HT1080 (cell line): Measurements from ENCODE around the gene CDK19. TPM values are rescaled to one million over a fixed set of nuclear protein-coding genes. Genes with fewer than 3 reads are reported as not detected.

ENCODE experiments used
- DNase-seq: peaks from one replicate; pipeline ENCODE4 v3.0.0-alpha.2; 2015; ENCODE audit warnings: low read depth
- total RNA-seq: library from RNA; depleted of rRNA; stranded (reverse); fragments of >200 nt; shearing (Covaris generic); gene quantifications from 2 replicates; pipeline ENCODE4 v1.2.3, GENCODE V29; 2014

CDK19 gene
- total RNA-seq, 1 experiment from 2014 or later: 3.4 TPM

DNA sequence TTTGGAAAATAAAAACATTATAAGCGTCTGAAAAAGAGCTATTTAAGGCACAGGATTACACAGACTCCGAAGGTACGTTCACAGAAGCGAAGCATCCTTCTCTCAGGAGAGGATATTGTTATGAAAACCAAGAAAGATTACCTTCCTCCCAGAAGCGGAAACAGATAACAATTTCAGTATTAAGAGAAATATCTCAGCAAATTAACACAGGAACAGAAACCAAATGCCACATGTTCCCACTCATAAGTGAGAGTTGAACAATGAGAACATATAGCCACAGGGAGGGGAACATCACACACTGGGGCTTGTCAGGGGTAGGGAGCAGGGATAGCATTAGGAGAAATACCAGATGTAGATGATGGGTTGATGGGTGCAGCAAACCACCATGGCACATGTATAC, 109.7 kb downstream of the CDK19 start:
- DNase-seq: no peak

DNA sequence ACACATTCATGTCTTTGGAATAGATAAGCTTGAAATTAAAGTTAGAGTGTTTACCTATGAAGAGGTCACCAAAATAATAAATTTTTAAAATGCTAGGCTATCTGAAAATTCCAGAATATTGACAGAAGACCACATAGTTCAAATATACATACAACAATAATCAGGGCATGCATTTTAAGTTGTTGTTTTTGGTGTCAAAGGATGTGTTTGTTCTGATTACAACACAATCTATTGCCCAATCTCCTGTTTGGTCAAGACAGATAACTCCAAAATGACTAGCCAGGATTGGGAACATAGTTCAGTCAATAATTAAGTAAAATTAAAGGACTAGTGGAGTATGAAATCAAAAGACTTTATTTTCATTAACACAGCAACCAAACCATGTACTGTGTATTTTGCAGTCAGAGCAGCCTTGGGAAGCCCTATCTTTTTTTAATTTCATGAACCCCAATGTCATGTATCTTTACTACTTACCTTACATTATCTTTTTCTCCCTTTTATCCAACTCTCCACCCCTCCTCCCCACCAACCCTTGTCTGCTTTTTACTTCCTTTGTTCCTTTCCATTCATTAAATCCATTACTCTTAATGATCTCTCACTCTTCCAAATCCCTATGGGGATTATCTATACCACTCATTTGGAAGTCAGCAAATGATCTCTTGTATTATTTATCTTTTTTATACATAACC, 111.2 kb downstream of the CDK19 start:
- no peak for DNase-seq

DNA sequence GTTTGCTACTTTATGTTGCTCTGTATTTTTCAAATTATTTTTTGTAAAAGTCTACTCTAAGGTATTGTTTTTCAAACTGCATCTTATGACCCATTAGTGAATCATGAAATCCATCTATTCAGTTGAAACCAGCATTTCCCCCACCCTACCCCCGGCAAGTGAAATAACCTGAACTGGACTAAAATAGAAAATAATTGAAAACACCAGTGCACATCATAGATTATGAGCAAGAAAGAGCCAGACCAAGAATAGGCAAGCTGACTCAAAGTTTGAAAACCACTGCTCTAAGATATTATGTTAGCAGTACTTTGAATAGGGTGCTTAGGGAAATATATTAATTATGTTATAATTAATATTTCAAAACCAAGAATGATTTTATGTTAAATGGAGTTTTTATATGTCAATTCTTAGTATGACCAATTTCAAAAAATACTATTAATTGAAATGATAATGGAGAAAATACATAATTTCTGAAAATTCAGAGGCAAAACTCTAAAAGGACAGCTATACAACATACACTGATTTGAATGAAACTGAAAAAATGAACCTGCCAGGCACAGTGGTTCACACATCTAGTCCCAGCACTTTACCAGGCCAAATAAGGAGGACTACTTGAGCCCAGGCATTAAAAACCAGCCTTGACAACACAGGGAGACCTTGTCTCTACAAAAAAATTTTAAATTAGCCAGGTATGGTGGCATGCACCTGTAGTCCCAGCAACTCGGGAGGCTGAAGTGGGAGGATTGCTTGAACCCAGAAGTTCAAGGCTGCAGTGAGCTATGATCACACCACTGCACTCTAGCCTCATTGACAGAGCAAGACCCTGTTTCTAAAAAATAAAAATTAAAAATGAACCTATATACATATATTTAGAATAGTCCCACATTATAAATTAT, 112.0 kb downstream of the CDK19 start:
- DNase-seq: no peak

DNA sequence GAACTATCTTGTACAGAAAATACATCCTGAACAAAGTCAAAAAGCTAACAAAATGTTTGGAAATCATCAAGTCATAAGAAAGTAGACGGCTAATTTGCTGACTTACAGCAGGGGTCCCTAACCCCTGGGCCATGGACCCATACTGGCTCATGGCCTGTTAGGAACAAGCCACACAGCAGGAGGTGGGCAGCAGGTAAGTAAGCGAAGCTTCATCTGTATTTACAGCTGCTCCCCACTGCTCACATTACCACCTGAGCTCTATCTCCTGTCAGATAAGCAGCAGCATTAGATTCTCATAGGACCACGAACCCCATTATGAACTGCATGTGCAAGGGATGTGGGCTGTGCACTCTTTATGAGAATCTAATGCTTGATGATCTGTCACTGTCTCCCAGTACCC, 115.5 kb downstream of the CDK19 start:
- DNase-seq: no peak

DNA sequence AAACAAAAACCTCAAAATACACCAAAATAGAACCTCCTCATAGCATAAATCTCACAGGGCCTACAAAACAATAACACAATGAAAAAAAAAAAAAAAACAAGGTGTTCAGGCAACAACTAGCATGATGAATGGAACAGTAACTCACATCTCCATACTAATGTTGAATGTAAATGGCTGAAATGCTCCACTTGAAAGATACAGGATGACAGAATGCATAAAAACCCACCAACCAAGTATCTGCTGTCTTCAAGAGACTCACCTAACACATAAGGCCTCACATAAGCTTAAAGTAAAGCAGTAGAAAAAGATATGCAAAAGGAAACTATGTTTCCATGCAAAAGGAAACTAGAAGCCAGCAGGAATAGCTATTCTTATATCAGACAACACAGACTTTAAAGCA, 121.3 kb downstream of the CDK19 start:
- no peak for DNase-seq

DNA sequence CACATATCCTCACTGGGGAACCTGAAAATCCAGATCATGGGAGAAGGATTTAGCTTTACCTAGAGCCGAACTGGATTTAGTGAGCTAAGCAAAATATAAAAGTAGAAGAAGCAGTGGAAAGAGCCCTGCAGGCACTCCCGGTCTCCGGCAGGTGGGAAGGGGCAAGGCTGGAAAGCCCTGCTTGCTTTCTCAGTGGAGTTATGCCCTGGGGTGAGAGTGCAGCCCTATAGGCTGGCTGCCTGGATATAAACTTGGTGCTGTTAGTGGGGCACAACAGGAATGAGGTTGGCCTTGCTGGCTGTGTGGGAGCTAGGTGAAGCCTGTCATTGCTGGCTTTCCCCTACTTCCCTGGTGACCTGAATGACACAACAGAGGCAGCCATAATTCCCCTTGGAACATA, 122.0 kb downstream of the CDK19 start:
- no peak for DNase-seq

DNA sequence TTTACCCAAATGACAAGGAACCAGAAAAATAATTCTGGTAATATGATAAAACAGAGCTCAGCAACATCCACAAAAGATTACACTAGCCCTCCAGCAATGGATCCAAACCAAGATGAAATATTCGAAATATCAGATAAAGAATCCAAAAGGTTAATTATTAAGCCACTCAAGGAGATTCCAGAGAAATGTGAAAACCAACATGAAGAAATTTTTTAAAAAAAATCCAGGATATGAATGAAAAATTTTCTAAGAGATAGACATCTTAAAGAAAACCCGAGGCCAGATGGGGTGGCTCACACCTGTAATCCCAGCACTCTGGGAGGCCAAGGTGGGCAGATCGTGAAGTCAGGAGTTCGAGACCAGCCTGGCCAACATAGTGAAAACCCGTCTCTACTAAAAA, 124.4 kb downstream of the CDK19 start:
- no peak for DNase-seq

DNA sequence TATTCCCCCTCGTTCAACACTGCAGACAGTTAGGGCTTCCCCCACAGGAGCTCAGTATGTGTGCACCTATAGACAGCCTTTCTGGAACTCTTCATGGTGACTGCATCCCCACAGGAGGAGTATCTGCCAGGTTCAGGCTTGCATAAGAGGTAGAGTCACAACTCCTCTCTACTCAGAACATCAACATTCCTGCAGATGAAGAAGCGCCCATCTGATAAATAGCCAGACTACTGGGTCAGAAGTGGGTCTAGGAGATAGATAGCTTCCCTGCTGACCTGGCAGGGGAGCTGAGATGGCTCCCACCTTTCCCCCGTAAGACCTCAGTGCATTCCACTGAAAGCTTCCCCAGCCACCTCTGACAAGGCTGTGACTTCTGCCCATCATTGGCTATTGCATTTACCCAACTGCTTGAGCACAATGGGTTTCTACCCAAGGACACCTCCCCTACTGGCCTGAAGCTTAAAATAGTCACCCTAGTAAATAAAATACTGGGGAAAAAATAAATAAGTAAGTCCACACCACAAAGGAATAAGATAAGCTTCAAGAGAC, 125.1 kb downstream of the CDK19 start:
- no peak for DNase-seq

DNA sequence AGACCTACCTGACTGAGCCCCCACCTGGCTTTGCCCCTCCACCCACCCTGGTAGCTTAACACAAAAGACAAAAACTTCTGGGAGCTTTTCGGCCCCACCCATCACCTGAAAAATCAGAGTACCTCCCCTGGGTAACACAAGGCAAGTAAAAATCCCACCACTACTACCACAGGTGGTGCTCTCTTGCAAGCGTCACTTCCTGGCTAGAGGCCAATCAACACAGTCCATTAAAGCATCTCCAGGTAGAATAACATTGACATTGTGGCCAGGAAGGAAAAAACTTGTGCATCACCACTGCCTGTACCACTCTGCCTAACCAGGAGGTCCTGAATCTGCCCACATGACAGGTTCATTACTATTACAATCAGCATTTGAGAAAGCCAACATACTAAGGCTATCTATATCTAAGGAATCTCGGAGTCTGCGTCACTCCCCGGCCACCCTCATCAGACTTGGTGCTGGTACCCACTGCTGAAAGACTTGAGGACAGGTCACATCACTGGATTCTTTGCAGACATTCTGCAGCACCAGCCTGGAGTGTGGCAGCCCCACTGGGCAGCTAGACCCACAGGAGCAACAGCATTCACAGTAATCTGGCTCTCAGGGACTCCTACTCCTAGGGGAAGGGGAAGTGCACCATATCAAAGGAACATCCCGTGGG, 125.9 kb downstream of the CDK19 start:
- no peak for DNase-seq

DNA sequence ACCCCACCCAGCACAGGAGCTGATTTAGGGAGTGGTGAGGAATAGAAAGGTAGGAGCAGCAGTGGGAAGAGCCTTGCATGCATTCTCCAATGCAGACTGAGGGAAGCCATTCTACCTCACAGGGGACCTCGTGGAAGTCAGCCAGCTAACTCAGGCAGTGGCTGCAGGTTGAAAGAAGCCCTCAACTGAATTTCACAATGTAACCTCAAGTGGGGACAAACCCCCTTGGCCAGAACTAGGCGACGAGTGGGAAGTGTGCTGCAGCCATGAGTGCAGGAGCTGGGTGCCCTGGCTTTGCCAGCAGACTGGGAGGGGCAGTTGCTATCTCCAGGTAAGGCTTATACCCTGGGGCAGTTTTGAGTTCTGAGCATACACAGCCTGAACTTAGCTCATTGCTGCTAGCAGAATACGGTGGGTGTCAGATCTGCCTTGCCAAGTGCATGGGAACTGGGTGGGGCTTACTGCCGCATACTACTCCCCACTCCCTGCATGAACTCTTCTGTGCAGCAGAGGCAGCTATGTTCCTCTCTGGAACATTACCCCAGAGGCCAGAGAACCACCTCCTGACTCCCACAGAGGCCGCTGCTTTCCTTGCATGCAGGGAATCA, 126.5 kb downstream of the CDK19 start:
- DNase-seq: no peak

DNA sequence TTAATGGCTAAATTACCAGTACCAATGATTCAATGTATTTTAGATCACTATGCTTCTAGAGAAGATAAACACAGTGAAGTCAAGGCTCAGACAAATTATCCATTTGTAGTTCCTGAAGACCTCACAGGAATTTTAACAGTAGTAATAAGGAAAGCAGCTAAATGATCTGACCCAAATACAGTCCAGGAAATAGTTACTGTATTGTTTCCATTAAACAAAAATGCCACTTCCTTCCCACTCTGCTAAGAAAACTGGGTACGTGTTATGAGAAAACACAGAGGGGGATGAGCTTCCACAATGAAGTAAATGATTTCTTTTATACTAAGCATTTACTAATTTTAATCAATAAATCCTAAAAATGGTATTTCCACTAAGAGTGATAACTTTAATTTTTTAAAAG, 127.9 kb downstream of the CDK19 start:
- DNase-seq: no peak

DNA sequence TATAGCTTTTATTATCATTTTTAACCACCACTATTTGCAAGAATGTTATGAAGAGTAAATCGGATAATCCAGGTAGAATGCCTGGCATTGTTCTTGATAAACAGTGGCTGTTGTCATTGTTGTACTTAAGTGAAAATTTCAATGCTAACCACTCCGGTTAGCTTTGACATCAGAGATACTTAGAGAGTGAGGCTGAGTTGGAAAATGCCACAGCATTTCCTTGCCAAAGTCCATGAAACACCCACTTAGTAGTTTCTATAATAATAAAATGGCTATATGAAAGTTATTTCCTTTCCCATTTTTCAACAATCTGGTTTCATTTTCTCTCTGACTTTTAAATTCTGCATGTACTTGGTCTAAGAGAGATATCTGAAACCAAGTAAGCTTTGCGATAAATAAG, 132.0 kb downstream of the CDK19 start:
- DNase-seq: no peak

DNA sequence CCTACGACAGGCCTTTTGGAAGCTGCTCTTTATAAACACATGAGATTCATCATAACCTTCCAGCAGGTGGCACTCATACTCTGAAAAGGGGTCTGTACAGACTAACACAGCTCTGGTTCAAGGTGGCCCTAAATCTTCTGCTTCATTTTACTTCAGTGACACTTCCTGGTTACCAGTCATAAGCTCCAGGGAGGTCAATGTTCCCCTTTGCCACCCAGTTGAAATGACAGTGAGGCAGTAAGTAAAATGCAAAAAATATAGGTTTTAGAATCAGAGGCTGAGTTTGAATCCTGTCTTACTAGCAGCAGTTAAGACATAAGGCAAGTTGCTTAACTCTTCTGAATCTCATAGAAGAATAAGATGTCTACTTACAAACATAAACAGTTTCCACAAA, 132.8 kb downstream of the CDK19 start:
- DNase-seq: peak; percentile 77

DNA sequence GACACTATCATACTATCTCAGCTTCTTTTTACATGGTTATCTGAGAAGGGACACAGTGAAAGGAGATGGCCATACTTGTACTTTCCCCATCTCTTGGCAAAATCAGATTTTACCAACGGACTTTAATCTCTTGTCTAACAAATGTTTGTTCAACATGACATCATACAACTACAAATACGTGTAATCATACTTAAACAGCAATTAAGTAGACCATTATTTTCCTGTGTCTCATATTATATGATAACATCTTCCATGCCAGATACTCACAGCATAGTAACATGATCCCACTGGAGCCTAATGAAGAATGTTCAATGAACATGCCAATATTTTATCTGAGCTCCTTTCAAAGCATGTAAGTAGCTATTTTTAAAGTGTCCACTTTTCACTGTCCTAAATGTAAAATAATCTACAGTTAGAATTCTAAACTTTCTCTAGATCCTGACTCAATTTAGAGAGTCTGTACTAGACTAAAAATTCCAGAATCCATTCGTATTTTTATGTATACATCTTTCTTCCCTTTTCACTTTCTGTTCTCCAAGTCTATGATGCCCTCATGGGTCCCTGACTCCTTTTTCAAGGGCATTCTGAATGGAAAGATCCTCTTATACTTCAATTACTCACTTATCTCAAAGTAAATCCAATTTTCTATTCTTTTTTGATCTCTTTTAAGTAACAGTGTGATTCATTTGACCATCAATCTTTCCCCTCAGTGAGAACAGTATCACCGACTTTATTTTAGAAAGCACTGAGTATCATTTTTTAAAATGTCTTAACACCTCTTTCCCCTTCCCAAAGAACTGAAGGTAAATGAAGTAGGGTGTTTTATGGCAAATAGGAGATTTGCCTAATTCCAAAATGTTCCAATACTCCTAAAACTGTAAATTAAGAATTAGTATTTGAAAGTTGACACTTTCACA, 133.5 kb downstream of the CDK19 start:
- peak; percentile 7 for DNase-seq

DNA sequence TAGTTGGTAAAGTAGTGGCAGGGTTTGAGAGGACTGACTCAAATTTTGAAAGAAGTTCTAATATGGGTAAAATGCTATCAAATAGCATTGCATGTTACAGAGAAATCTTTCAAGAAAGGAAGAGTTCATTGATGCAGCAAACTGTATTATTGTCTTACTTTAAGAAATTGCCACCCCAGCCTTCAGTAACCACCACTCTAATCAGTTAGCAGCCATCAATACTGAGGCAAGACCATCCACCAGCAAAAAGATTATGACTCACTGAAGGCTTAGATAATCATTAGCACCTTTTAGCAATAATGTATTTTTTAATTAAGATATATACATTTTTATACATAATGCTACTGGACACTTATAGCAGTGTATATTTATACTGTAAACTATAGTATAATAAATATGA, 138.9 kb downstream of the CDK19 start:
- DNase-seq: no peak

DNA sequence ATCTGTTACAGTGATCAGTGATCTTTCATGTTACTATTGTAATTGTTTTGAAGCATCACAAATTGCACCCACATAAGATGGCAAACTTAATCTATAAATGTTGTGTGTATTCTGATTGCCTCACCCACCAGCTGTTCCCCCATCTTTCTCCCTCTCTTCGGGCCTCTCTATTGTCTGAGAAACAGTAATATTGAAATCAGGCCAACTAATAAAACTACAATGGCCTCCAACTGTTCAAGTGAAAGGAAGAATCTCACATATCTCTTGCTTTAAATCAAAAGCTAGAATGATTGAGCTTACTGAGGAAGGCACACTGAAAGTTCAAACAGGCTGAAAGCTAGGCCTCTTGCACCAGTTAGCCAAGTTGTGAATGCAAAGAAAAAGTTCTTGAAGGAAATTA, 141.2 kb downstream of the CDK19 start:
- DNase-seq: no peak

DNA sequence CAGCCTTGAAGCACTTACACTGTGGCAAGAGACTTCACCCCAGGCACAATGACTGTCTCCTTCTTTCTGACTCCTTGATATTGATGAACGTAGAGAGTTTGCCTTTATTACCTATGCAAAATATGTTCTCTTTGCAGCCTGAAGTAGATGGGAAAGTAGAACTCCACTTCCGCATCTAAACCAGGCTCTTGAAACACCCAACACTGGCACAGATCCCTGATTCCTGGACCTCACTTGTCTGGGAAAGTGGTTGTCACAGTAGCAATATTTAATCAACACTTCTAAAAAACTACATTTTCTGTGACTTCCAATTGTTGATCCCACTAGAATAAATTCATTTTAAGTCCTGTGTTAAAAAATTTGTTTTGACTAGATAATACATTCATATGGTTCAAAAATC, 143.1 kb downstream of the CDK19 start:
- DNase-seq: no peak

DNA sequence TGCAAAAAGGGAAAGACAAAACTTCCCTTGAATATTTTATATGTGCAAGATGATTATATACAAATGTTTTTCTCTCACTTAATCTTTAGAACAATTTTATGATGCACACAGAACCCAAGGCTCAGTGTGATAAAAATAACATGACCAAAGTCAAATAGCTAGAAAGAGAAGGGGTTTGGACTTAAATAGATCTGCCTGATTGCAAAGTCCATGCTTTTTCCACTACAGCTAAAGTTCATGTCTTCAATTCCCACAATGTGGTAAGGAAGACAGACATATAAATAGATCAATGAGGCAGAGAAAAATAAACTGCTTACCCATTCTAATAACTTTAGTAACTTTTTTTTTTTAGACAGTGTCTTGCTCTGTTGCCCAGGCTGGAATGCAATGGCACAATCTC, 143.8 kb downstream of the CDK19 start:
- DNase-seq: no peak

DNA sequence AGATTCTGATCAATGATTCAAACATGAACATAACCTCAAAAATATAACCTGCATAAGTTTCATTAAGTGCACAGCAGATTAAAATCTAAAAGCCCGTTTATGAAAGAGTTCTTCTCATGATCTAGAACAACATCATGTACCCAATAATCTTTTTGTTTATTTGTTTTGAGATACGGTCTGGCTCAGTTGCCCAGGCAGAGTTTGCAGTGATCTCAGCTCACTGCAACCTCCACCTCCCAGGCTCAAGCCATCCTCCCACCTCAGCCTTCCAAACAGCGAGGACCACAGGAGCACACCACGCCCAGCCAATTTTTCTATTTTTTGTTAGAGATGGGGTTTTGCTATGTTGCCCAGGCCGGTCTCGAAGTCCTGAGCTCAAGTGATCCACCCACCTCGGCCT, 149.7 kb downstream of the CDK19 start:
- DNase-seq: no peak

DNA sequence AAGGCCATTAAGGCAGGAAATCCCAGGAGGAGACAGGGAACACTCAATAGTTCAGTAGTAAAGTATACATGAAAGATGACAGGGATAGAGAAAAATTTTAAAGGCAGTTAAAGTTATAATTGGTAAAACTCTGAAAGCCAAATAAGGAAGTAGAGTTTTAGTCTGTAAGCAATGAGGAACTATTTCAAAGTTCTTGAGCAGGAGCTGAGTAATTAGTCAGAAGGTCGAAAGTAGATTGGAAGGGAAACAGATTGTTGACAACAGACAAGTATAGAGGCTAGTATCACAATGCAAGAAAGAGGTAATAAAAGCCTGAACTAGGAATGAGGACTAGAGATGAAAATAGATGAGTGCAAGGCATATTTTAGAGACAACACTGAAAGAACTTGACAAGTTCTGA, 150.3 kb downstream of the CDK19 start:
- no peak for DNase-seq
